GM19324 (cell line): Measurements from ENCODE around the gene GPC5.

Source experiments
- ATAC-seq: cut with Tn5 transposase; IDR thresholded peaks from one replicate; pipeline ENCODE4 v1.9.1; 2021; ENCODE audit warnings: mild to moderate bottlenecking, moderate library complexity; ENCODE audit not compliant: unreplicated experiment, low FRiP score

GPC5 gene

DNA sequence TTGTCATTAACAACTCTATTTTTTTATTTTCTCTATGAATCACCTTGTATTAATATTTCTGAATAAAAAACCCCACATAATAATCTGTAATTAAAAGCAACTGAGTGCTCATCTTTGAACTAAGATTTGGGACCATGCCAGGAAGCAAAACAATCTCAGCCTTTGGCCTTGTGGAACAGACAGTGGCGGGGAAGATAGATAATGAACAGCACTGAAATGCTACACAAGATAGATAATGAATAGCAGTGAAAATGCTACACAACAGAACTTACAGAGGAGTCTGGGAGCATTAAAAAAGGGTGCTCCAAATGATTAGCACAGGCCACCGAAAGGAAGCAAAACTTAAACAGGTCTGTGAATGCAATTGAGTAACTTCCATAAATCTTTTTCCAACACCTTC lies 134.9 kb downstream of the GPC5 start:
- no peak for ATAC-seq

- ATAC-seq = no peak
Measured at GRCh38 chr13:91534996-91535395, 136.6 kb downstream of the GPC5 start.

DNA sequence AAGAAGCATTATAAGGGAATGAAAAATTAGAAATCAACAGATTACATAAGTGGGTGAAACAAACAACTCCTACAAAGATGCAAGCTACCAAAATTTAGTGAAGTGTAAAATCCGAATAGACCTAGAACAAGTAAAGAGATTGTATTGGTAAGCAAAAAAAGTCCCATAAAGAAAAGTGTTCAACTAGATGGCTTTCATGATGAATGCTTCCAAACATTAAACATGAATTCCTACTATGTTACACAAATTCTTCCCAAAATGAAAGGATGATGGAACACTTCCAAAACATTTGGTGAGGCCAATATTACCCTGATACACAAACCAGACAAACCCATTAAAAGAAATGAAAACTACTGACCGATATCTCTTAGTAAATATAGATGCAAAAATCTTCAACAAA lies 139.0 kb downstream of the GPC5 start:
- ATAC-seq = no peak

DNA sequence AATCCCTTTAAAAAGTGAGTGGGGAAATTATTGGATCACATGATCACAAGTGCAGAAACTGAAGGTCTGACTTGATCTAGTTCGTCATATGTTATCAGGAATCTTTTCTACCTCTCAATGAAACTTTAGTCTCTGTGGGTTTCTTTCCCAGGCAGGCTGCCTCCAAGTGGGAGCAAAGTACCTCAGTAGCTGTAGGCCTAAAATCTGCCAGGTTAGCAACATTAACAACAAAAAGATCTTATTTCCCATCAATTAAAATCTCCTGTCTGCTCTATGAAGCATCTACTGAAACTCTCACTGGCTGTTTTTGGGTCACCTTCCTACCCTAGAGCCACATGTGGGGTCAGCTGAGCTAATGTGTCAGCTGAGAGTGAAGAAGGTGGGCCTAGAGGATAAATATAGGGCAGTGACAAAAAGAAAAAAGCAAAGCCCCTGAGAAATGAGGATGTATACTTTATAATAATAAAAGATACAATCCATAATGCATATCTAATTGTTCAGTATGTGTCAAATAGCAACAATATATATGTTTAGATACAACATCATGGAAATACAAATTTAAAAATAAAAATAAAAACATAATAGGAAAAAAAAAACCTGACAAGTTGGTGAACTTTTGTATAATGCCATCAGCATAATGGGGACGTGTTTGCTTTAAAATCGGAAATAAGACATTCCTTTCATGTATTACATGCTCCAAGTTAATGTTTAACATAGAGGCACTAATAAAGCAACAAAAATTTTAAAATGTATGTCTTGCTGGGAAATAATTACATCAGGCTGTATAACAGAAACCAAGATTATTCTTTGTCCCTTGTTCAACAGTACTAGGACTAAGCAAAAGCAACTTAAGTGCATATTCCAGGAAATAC lies 141.1 kb downstream of the GPC5 start:
- ATAC-seq = no peak

DNA sequence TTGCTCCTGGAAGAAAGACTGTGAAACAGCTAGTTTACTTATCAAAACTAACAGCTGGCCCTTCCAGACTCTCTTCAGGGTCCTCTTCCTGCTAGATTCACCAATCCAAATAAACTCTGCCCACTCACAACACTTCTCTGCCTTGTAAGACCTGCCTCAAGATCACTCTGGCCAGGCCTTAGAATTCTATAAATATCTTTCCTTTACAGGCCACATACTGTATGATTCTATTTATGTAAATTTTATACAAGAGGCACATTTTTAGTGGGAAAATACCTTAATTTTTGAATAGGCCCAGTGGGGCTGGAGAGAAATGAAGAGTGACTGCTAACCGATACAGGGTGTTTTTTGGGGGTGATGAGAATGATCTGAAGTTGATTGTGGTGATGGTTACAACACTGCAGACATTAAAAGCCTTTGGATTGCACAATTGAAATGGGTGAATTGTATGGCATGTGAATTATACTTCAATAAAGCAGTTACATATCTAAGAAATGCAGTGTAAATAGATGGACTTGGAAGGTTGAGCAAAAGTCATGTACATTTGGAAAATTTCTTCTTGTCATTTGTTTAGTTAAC lies 141.8 kb downstream of the GPC5 start:
- no peak for ATAC-seq

- ATAC-seq = no peak
Measured at GRCh38 chr13:91544723-91545122, 146.3 kb downstream of the GPC5 start.

DNA sequence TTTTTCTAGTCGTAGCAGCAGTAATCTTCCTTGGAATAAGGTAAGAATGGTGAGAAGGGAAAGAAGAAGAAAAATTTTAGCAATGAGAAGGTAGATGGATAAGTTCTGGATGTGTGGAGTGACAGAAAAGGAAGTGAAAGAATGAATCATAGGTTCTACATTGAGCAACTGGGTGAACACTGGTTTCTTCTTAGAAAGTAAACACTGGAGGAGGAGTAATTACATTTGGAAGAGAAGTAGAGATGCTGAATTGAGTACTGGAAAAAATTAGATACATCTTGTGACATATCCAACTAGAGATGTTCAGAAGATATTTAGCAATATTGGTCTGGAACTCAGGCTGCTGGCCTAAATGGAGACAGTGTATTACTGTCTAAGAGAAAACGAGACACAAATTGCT lies 148.5 kb downstream of the GPC5 start:
- no peak for ATAC-seq

- ATAC-seq = no peak
Measured at GRCh38 chr13:91553584-91553983, 155.2 kb downstream of the GPC5 start.

DNA sequence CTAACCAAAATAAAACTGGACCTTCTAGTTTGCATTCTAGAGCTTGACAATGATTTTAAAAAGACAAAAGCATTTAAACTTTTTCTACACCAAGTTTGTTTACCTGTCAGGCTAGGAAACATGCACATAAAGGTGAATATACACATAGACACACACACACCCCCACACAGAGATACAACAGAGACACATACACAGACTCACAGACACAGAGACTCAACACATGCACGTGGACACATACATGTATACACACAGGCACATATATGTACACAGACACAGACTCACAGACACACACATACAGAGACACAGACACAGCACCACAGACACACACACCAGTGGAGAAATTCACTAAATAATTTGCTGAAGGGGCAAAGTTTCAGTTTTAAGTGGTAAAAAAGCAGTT lies 155.7 kb downstream of the GPC5 start:
- no peak for ATAC-seq

GRCh38 chr13:91557328-91558090 lies 159.1 kb downstream of the GPC5 start:
- ATAC-seq = no peak

DNA sequence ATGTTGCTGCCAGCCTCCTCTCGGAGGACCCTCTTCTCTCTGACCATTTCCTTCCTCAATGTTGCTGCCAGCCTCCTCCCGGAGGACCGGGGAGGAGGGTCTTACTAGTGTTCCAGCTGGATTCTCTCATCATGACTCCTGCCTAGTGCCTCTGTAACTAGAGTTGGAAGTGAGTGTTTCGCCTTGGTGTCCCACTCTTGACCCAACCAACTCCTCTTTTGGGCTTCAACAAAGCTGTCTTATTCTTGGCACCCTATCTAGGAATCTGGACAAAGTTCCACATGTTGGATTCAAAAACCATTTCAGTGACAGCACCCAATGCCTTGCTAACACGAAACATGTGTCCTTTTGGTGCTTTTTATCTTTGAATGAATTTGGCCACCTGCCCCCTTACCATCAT lies 165.4 kb downstream of the GPC5 start:
- ATAC-seq = no peak

- ATAC-seq = no peak
Measured at GRCh38 chr13:91564396-91564795, 166.0 kb downstream of the GPC5 start.

DNA sequence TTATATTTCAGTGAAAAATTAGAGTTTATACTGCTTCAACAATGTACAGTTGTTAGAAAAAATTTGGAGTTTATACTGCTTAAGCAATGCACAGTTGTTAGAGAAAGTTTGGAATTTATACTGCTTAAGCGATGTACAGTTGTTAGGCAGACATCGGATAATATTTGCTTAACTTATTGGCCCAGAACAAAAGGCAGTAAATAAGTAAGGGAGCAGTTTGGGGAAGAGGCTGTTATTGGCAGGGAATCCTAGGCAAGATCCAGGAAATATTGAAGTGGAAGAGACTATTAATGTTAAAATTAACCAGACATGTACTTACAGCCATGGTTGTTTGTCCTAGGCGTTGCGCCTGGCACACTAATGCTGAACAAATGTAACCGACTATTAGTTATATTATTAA lies 166.9 kb downstream of the GPC5 start:
- ATAC-seq = no peak

GRCh38 chr13:91567485-91568207 lies 169.2 kb downstream of the GPC5 start:
- ATAC-seq = no peak

DNA sequence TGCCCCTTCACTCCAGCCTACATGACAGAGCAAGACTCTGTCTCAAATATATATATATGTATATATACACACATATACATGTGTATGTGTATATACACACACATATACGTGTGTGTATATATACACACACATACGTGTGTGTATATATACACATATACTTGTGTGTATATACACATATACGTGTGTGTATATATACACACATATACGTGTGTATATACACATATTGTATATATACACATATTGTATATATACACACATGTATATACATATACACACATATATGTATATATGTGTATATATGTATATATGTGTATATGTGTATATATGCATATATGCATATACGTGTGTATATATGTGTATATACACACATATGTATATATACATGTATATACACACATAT lies 173.3 kb downstream of the GPC5 start:
- no peak for ATAC-seq

- ATAC-seq = no peak
Measured at GRCh38 chr13:91572439-91572838, 174.0 kb downstream of the GPC5 start.

- ATAC-seq = no peak
Measured at GRCh38 chr13:91572944-91573598, 174.7 kb downstream of the GPC5 start.

DNA sequence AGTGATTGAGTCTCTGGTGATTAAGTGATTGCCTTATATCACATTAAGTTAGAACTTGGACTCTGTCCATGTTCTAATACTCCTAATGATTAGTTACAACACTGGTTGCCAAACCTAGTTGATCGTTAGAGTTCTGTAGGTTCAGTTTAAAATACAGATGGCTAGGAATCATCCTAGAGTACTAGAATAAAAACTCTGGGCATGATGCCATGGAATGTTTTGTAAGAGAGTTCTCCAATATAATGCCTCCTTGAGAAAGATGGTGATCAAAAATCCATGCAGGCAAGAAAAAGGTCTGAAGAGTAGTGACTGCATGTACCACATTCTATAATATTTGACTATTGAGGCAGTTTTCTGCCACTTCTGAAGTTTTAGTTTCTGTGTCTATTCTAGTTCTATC lies 176.3 kb downstream of the GPC5 start:
- no peak for ATAC-seq

DNA sequence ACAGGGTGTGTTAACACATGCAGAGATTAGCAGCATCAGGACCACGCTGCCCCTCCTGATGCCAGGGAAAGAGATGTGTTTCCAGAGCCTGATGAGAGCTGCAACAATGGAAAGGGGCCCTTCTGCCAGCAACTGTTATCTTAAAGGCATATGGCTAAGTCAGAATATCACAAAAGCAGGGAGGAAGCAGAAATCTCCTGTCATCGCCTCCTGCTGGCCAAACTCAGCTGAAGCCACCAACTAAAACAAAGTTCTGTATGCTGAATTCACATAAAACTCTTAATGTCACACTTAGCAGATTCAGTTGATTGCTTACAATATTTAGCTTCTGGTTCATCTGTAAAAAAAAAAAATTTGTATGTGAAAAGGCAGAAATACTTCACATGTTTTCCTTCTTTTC lies 178.2 kb downstream of the GPC5 start:
- ATAC-seq = no peak

GRCh38 chr13:91579320-91579719 lies 180.9 kb downstream of the GPC5 start:
- ATAC-seq = no peak
